Upper lobe of right lung (tissue), 1 donor: ENCODE measurements around the gene B3GAT1. TPM values are rescaled to one million over a fixed set of nuclear protein-coding genes. Genes with fewer than 3 reads are reported as not detected.

Experiments used
- ATAC-seq: fragments of 200-7000 bp; cut with Tn5 transposase; one replicate; pipeline ENCODE4 v1.9.1; 2020; ENCODE audit warnings: mild to moderate bottlenecking, moderate library complexity
- DNase-seq: peaks from one replicate; pipeline ENCODE4 v3.0.0-alpha.2; 2020
- H3K27ac ChIP-seq: fragments of 200-600 bp; one replicate; pipeline ENCODE4 v1.8.0; 2022
- H3K27me3 ChIP-seq: fragments of 200-600 bp; one replicate; pipeline ENCODE4 v1.8.0; 2022; ENCODE audit warnings: mild to moderate bottlenecking
- H3K36me3 ChIP-seq: fragments of 200-600 bp; one replicate; pipeline ENCODE4 v1.8.0; 2022
- H3K4me1 ChIP-seq: fragments of 200-600 bp; one replicate; pipeline ENCODE4 v1.8.0; 2022
- H3K4me3 ChIP-seq: fragments of 200-600 bp; one replicate; pipeline ENCODE4 v1.8.0; 2022; ENCODE audit warnings: mild to moderate bottlenecking
- H3K9me3 ChIP-seq: fragments of 200-600 bp; one replicate; pipeline ENCODE4 v1.8.0; 2022
- intact Hi-C: fragments of 100-400 bp; cut with DNase I; formaldehyde crosslinking; loops from one replicate; pipeline ENCODE4 v1.11.0; 2022
- total RNA-seq: library from RNA; stranded (reverse); fragmentation: NEBNext Ultra II Directional; extraction: Animal tissue kit (Norgen Biotek cat#: 25700); gene quantifications from one replicate; pipeline ENCODE4 v1.2.1, GENCODE V29; 2021
- TF ChIP-seq, protein P1 (sequence below): fragments of 200-600 bp; IDR thresholded peaks from one replicate; pipeline ENCODE4 v1.8.0; 2022; ENCODE audit warnings: antibody characterized with exemption
- donor health status: DM: no; HTN: yes; CAD: no; lungs with severe emphysema.

The B3GAT1 gene
- total RNA-seq, 1 donor from 2014 or later: 1.2 TPM

DNA sequence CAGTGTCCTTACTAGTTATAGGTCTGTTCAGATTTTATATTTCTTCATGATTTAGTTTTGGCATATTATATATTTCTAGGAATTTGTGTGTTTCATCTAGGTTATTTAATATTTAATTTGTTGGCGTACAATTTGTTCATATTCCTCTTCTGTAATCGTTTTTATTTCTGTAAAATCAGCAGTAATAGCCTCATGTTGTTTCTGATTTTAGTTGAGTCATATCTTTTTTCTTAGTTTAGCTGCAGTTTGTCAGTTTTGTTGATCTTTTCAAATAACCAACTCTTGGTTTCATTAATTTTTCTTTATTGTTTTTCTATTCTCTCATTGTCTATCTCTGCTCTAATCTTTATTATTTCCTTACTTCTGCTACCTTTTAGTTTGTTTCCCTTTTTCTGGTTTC, 59.9 kb downstream of the B3GAT1 start:
- TF ChIP-seq, protein P1, sequence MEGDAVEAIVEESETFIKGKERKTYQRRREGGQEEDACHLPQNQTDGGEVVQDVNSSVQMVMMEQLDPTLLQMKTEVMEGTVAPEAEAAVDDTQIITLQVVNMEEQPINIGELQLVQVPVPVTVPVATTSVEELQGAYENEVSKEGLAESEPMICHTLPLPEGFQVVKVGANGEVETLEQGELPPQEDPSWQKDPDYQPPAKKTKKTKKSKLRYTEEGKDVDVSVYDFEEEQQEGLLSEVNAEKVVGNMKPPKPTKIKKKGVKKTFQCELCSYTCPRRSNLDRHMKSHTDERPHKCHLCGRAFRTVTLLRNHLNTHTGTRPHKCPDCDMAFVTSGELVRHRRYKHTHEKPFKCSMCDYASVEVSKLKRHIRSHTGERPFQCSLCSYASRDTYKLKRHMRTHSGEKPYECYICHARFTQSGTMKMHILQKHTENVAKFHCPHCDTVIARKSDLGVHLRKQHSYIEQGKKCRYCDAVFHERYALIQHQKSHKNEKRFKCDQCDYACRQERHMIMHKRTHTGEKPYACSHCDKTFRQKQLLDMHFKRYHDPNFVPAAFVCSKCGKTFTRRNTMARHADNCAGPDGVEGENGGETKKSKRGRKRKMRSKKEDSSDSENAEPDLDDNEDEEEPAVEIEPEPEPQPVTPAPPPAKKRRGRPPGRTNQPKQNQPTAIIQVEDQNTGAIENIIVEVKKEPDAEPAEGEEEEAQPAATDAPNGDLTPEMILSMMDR: no peak
- no peaks in the 10 kb centered on the region for H3K36me3 ChIP-seq
- no peaks in the 10 kb centered on the region for H3K27me3 ChIP-seq
- no peaks in the 10 kb centered on the region for H3K9me3 ChIP-seq
- DNase-seq: no peak
- no peak overlapping the region for H3K27ac ChIP-seq
- no peak for ATAC-seq
- intact Hi-C loops: no loop called here
- no peaks in the 10 kb centered on the region for H3K4me1 ChIP-seq
- H3K4me3 ChIP-seq: no peak overlapping the region

DNA sequence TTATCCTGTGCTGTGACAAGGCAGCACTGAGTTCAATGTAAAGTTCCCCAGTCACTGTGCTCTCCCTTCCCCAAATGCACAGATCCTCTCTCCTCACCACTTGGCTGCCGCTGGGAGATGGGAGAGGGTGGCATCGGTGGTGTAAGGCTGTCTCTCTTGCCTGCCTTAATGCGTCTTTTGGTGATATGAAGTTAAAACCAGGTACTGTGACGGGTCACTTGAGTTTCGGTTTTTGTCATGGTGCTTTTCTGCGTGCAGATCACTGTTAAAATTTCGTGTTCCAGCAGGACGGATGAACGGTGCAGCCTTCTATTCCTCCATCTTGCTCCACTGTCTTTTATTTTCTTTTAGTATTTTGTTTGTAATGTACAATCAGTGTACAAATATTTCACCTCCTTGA, 61.7 kb downstream of the B3GAT1 start:
- TF ChIP-seq, protein P1: no peak
- no peaks in the 10 kb centered on the region for H3K9me3 ChIP-seq
- DNase-seq: no peak

DNA sequence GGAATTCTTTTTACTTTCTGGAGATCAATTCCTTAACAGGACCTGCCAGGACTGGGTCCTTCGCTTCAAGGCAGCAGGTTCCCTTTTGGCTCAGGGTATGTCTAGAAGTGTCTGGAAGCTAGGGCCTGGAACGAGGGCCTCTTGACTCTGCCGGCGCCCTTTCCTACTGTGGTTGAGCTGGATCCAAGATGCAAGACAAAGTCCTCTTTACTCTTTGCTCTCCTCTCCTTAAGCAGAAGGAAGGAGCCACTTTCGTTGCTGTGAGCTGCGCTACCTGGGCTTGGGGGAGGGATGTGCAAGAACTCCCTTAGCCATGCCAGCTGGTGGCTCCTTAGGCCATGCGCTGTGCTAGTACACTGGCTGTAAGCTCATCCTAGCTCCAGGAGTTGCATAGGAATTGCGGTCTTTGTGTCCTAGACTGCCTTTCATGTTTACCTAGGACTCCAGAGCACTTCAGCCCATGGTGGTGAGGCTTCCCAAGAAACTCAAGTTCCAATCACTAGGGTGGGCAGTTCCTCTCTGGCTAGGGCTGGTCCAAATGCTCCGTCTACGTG, 62.2 kb downstream of the B3GAT1 start:
- ATAC-seq (peak; percentile 38), DNase-seq (no peak)
- H3K4me3 ChIP-seq: no peak overlapping the region
- H3K9me3 ChIP-seq: no peaks in the 10 kb centered on the region
- intact Hi-C loops: no loop called here
- H3K4me1 ChIP-seq: no peaks in the 10 kb centered on the region
- H3K27me3 ChIP-seq: no peaks in the 10 kb centered on the region
- H3K36me3 ChIP-seq: no peaks in the 10 kb centered on the region
- TF ChIP-seq, protein P1: no peak
- no peak overlapping the region for H3K27ac ChIP-seq

More for the DNA sequence above, 61.7 kb downstream of the B3GAT1 start:
- H3K27ac ChIP-seq: no peak overlapping the region
- no peaks in the 10 kb centered on the region for H3K4me1 ChIP-seq
- intact Hi-C loops: no loop called here
- no peak overlapping the region for H3K4me3 ChIP-seq
- no peak for ATAC-seq
- no peaks in the 10 kb centered on the region for H3K36me3 ChIP-seq
- H3K27me3 ChIP-seq: no peaks in the 10 kb centered on the region

DNA sequence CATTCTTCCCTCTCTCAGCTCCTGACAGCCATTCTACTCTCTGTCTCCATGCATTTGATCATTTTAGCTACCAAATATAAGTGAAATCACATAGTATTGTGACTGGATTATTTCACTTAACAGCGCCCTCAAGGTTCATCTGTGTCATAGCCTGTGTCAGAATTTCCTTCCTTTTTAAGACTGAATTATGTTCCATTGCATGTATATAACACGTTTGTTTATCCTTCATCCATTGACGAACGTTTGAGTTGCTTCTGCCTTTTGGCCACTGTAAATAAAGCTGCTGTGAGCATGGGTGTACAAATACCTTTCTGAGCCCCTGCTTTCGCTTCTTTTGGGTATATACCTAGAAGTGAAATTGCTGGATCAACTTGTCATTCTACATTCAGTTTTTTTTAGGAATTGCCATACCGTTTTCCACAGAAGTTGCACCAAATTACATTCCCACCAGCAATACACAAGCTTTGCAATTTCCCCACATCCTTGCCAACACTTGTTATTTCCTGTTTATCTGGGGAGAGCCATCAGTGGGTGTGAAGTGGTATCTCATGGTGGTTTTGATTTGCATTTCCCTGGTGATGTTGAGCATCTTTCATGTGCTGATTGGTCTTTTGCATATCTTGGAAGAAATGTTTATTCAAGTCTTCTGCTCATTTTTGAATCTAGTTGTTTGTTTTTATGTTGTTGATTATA, 62.8 kb downstream of the B3GAT1 start:
- H3K9me3 ChIP-seq: no peaks in the 10 kb centered on the region
- no peak overlapping the region for H3K27ac ChIP-seq
- TF ChIP-seq, protein P1: no peak
- H3K36me3 ChIP-seq: no peaks in the 10 kb centered on the region
- no peak for DNase-seq
- H3K4me1 ChIP-seq: no peaks in the 10 kb centered on the region
- ATAC-seq: no peak
- no peak overlapping the region for H3K4me3 ChIP-seq
- H3K27me3 ChIP-seq: no peaks in the 10 kb centered on the region
- intact Hi-C loops: no loop called here

DNA sequence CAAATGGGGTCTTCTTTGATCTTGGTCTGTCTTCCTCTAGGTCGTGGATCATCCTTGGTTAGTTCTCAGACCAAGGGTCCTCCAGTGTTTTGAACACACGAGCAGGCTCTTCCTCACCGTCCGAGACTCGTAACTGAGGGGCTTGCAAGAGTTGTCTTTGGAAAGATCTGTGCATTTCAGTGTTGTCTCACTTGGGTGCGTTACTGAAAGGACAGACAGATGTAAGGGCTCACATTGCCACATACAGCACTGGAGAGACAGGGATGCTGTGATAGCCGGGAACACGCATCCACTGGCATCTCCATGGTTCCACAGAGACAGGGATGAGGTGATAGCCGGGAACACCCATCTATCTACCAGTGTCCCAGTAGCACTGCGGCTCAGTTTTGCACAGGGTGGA, 64.6 kb downstream of the B3GAT1 start:
- no peaks in the 10 kb centered on the region for H3K4me1 ChIP-seq
- H3K9me3 ChIP-seq: no peaks in the 10 kb centered on the region
- H3K27me3 ChIP-seq: no peaks in the 10 kb centered on the region
- ATAC-seq: no peak
- H3K36me3 ChIP-seq: no peaks in the 10 kb centered on the region
- TF ChIP-seq, protein P1: no peak
- intact Hi-C loops: no loop called here
- no peak for DNase-seq
- H3K27ac ChIP-seq: no peak overlapping the region
- no peak overlapping the region for H3K4me3 ChIP-seq

DNA sequence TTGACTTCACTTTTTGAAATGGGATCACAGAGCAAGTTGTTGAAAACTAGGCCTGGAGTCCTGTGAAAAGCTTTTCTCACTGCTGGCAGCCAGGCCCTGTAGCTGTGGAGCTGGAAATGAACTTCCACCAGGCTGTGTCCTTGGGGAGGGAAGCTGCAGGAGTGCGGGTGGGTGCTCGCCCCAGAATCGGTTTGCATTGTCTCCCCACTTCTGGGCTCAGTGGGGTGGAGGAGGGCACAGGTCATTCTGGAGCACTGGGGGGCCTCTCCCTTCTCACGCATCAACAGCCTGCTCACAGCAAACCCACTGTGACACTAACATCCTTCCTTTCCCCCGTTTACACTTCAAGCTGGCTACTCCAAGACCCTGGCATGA, 65.1 kb downstream of the B3GAT1 start:
- intact Hi-C loops: no loop called here
- H3K27me3 ChIP-seq: no peaks in the 10 kb centered on the region
- no peaks in the 10 kb centered on the region for H3K9me3 ChIP-seq
- no peak overlapping the region for H3K27ac ChIP-seq
- no peaks in the 10 kb centered on the region for H3K36me3 ChIP-seq
- ATAC-seq: no peak
- H3K4me3 ChIP-seq: no peak overlapping the region
- H3K4me1 ChIP-seq: no peaks in the 10 kb centered on the region
- TF ChIP-seq, protein P1: no peak
- no peak for DNase-seq
